MM.1S (cell line): ENCODE data around the gene RIMKLB.

ENCODE experiments used
- CTCF ChIP-seq: fragments of 300-600 bp; sonication (generic); IDR thresholded peaks from 2 replicates; pipeline ENCODE4 v1.5.1; 2016; ENCODE audit warnings: antibody characterized with exemption, low read length, mixed read lengths
- EZH2 ChIP-seq: fragments of 300-600 bp; sonication (generic); optimal IDR thresholded peaks from 2 replicates; pipeline ENCODE3; 2017; ENCODE audit warnings: low read depth, mild to moderate bottlenecking, antibody characterized with exemption, low read length, mixed read lengths
- EZH2phosphoT487 ChIP-seq: fragments of 300-600 bp; sonication (generic); IDR thresholded peaks from 2 replicates; pipeline ENCODE4 v1.6.1; 2018; ENCODE audit warnings: antibody characterized with exemption, low read length

DNA sequence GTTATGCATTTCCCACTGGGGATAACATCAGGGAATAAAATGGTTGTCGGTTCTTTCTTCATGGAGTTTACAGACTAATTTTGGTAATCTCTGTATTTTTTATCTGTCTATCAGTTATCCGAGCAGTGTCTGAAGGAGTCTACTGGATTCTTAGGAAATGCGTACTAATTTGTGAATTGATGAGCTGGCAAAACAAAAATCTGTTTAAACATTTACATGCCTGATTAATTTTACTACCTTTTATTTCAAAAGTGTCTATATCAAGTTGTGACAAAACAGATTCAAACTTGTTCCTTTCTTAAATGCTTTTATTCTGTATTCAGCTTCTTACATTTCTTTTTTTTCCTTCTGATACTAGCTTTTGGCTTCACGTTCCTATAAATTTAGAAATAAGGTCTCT is 4.4 kb downstream of the RIMKLB start:
- TF ChIP-seq EZH2 (no peak), CTCF (no peak), EZH2phosphoT487 (no peak)
